ENCODE data around the gene WDR48.

The WDR48 gene

GRCh38 chr3:39124876-39125840, 73.3 kb downstream of the WDR48 start:
- DNase-seq (ENCODE audit: low spot score), result no peak

- no peak for DNase-seq (ENCODE audit: low spot score)
Measured at GRCh38 chr3:39125841-39126500, 74.2 kb downstream of the WDR48 start.

GRCh38 chr3:39126532-39127071, 74.8 kb downstream of the WDR48 start:
- no peak for DNase-seq (ENCODE audit: low spot score)

GRCh38 chr3:39127269-39127907, 75.6 kb downstream of the WDR48 start:
- DNase-seq (ENCODE audit: low spot score), result no peak

GRCh38 chr3:39127908-39128304, 76.1 kb downstream of the WDR48 start:
- no peak for DNase-seq (ENCODE audit: low spot score)

- DNase-seq (ENCODE audit: low spot score), result no peak
Measured at GRCh38 chr3:39128951-39129350, 77.1 kb downstream of the WDR48 start.

- no peak for DNase-seq (ENCODE audit: low spot score)
Measured at GRCh38 chr3:39130026-39130425, 78.2 kb downstream of the WDR48 start.

- no peak for DNase-seq (ENCODE audit: low spot score)
Measured at GRCh38 chr3:39130693-39131265, 79.0 kb downstream of the WDR48 start.

GRCh38 chr3:39132096-39133092, 80.6 kb downstream of the WDR48 start:
- DNase-seq (ENCODE audit: low spot score), result no peak

- DNase-seq (ENCODE audit: low spot score), result no peak
Measured at GRCh38 chr3:39133093-39133490, 81.3 kb downstream of the WDR48 start.

- no peak for DNase-seq (ENCODE audit: low spot score)
Measured at GRCh38 chr3:39133822-39134221, 82.0 kb downstream of the WDR48 start.

GRCh38 chr3:39134305-39134704, 82.5 kb downstream of the WDR48 start:
- no peak for DNase-seq (ENCODE audit: low spot score)

GRCh38 chr3:39135170-39135805, 83.5 kb downstream of the WDR48 start:
- DNase-seq (ENCODE audit: low spot score), result no peak

GRCh38 chr3:39136533-39137434, 85.0 kb downstream of the WDR48 start:
- no peak for DNase-seq (ENCODE audit: low spot score)

- DNase-seq (ENCODE audit: low spot score), result no peak
Measured at GRCh38 chr3:39137435-39137936, 85.7 kb downstream of the WDR48 start.

- DNase-seq (ENCODE audit: low spot score), result no peak
Measured at GRCh38 chr3:39137991-39138803, 86.4 kb downstream of the WDR48 start.

GRCh38 chr3:39138804-39139415, 87.1 kb downstream of the WDR48 start:
- DNase-seq (ENCODE audit: low spot score), result no peak

GRCh38 chr3:39139442-39139841, 87.6 kb downstream of the WDR48 start:
- no peak for DNase-seq (ENCODE audit: low spot score)

Measured in germinal center (tissue), 1 donor.